Astrocyte (in vitro differentiated cells and primary cell): ENCODE measurements around the gene PLCH1. TPM values are rescaled to one million over a fixed set of nuclear protein-coding genes. Genes with fewer than 3 reads are reported as not detected.

Experiments used
- DNase-seq: peaks from one replicate; pipeline ENCODE4 v3.0.0-alpha.2; 2010; ENCODE audit warnings: low read depth
- FAIRE-seq: peaks from 2 replicates; lab custom pipeline; 2011; peaks lifted over from hg19 to GRCh38; lab: Jason Lieb, UNC
- H2AFZ ChIP-seq: 2 replicates; pipeline ENCODE4 v1.6.0; 2012; ENCODE audit warnings: low read depth, low read length, inconsistent platforms
- H3K27ac ChIP-seq: 2 replicates; pipeline ENCODE4 v1.5.1; 2011; ENCODE audit warnings: low read depth, low read length, inconsistent platforms
- H3K27me3 ChIP-seq: 2 replicates; pipeline ENCODE4 v1.6.0; 2011; ENCODE audit warnings: low read length, inconsistent platforms; ENCODE audit not compliant: insufficient read depth
- H3K36me3 ChIP-seq: 2 replicates; pipeline ENCODE4 v1.5.1; 2011; ENCODE audit warnings: low read length, inconsistent platforms; ENCODE audit not compliant: insufficient read depth
- H3K4me1 ChIP-seq: 2 replicates; pipeline ENCODE4 v1.5.1; 2011; ENCODE audit warnings: low read length, inconsistent platforms; ENCODE audit not compliant: insufficient read depth
- H3K4me2 ChIP-seq: 2 replicates; pipeline ENCODE4 v1.6.0; 2012; ENCODE audit warnings: low read length, inconsistent platforms
- H3K4me3 ChIP-seq: 2 replicates; pipeline ENCODE4 v1.5.1; 2011; ENCODE audit warnings: low read depth, mild to moderate bottlenecking, low read length, inconsistent platforms; ENCODE audit not compliant: insufficient read depth
- H3K79me2 ChIP-seq: 2 replicates; pipeline ENCODE4 v1.6.0; 2012; ENCODE audit warnings: mild to moderate bottlenecking, low read length, inconsistent platforms; ENCODE audit not compliant: insufficient read depth
- H3K9ac ChIP-seq: 2 replicates; pipeline ENCODE4 v1.6.0; 2012; ENCODE audit warnings: mild to moderate bottlenecking, low read length, inconsistent platforms
- H3K9me3 ChIP-seq: 2 replicates; pipeline ENCODE4 v1.5.1; 2012; ENCODE audit warnings: low read depth, mild to moderate bottlenecking, low read length, inconsistent platforms; ENCODE audit not compliant: insufficient read depth
- H4K20me1 ChIP-seq: 2 replicates; pipeline ENCODE4 v1.6.0; 2012; ENCODE audit warnings: low read length, inconsistent platforms; ENCODE audit not compliant: insufficient read depth
- H3K27ac Mint-ChIP-seq: one replicate; pipeline ENCODE4 v1.8.0; 2021; ENCODE audit warnings: mild to moderate bottlenecking, mixed read lengths; ENCODE audit not compliant: unreplicated experiment
- H3K27me3 Mint-ChIP-seq: one replicate; pipeline ENCODE4 v1.8.0; 2021; ENCODE audit warnings: low read depth, mixed read lengths; ENCODE audit not compliant: unreplicated experiment
- H3K36me3 Mint-ChIP-seq: one replicate; pipeline ENCODE4 v1.8.0; 2021; ENCODE audit warnings: low read depth, mixed read lengths; ENCODE audit not compliant: unreplicated experiment
- H3K4me1 Mint-ChIP-seq: one replicate; pipeline ENCODE4 v1.8.0; 2021; ENCODE audit warnings: low read depth, mixed read lengths; ENCODE audit not compliant: unreplicated experiment
- H3K4me3 Mint-ChIP-seq: one replicate; pipeline ENCODE4 v1.8.0; 2021; ENCODE audit warnings: mild to moderate bottlenecking, moderate library complexity, mixed read lengths; ENCODE audit not compliant: unreplicated experiment
- H3K9me3 Mint-ChIP-seq: one replicate; pipeline ENCODE4 v1.8.0; 2021; ENCODE audit warnings: mild to moderate bottlenecking, mixed read lengths; ENCODE audit not compliant: unreplicated experiment
- CTCF ChIP-seq: IDR thresholded peaks from 2 replicates; pipeline ENCODE4 v1.5.1; 2011; ENCODE audit warnings: low read depth, mild to moderate bottlenecking, inconsistent platforms, low read length, moderate library complexity; ENCODE audit not compliant: insufficient read depth
- EZH2 ChIP-seq: IDR thresholded peaks from 2 replicates; pipeline ENCODE4 v1.6.1; 2012; ENCODE audit warnings: mild to moderate bottlenecking, low read length, inconsistent platforms; ENCODE audit not compliant: insufficient read depth
- total RNA-seq: library from RNA; stranded (reverse); gene quantifications from 2 replicates; pipeline ENCODE4 v1.2.1, GENCODE V29; 2021

The PLCH1 gene
- total RNA-seq, 1 donor from 2014 or later = 1.2 TPM

- FAIRE-seq = no peak
- H3K4me3 Mint-ChIP-seq = no peak overlapping the region
These were observed 142.6 kb downstream of the PLCH1 start for GRCh38 chr3:155602307-155602706.

GRCh38 chr3:155598671-155599070 is 146.2 kb downstream of the PLCH1 start:
- Mint-ChIP-seq H3K27ac (no peak overlapping the region), H3K4me3 (no peak overlapping the region), H3K4me1 (peaks cover 2% of the 10 kb centered on the region), H3K36me3 (no peaks in the 10 kb centered on the region), H3K9me3 (no peaks in the 10 kb centered on the region), H3K27me3 (no peaks in the 10 kb centered on the region)
- FAIRE-seq (no peak), DNase-seq (no peak)
- TF ChIP-seq CTCF (no peak), EZH2 (no peak)
- no peaks in the 10 kb centered on the region for H4K20me1 ChIP-seq
- H3K79me2 ChIP-seq = no peaks in the 10 kb centered on the region
- no peak overlapping the region for H3K4me3 ChIP-seq
- H3K36me3 ChIP-seq = no peaks in the 10 kb centered on the region
- no peak overlapping the region for H3K9ac ChIP-seq
- H2AFZ ChIP-seq = no peak overlapping the region
- H3K4me2 ChIP-seq = no peak overlapping the region
- no peak overlapping the region for H3K27ac ChIP-seq
- H3K4me1 ChIP-seq = no peaks in the 10 kb centered on the region
- no peaks in the 10 kb centered on the region for H3K9me3 ChIP-seq
- H3K27me3 ChIP-seq = no peaks in the 10 kb centered on the region

More at GRCh38 chr3:155602307-155602706, 142.6 kb downstream of the PLCH1 start:
- Histone ChIP-seq H3K9me3 (no peaks in the 10 kb centered on the region), H3K27me3 (no peaks in the 10 kb centered on the region), H3K4me2 (no peak overlapping the region), H3K27ac (no peak overlapping the region), H3K79me2 (no peaks in the 10 kb centered on the region), H2AFZ (no peak overlapping the region), H3K36me3 (no peaks in the 10 kb centered on the region), H3K4me3 (no peak overlapping the region), H4K20me1 (no peaks in the 10 kb centered on the region), H3K9ac (no peak overlapping the region), H3K4me1 (no peaks in the 10 kb centered on the region)
- no peaks in the 10 kb centered on the region for H3K9me3 Mint-ChIP-seq
- DNase-seq = no peak
- H3K4me1 Mint-ChIP-seq = peaks cover 2% of the 10 kb centered on the region
- TF ChIP-seq EZH2 = no peak
- no peak for TF ChIP-seq CTCF
- H3K27ac Mint-ChIP-seq = no peak overlapping the region
- H3K36me3 Mint-ChIP-seq = no peaks in the 10 kb centered on the region
- H3K27me3 Mint-ChIP-seq = no peaks in the 10 kb centered on the region

GRCh38 chr3:155596615-155597014 is 148.3 kb downstream of the PLCH1 start:
- Histone ChIP-seq H3K27ac (no peak overlapping the region), H3K36me3 (no peaks in the 10 kb centered on the region), H3K4me3 (no peak overlapping the region), H3K4me1 (no peaks in the 10 kb centered on the region), H3K9ac (no peak overlapping the region), H3K79me2 (no peaks in the 10 kb centered on the region), H3K4me2 (no peak overlapping the region), H2AFZ (no peak overlapping the region), H3K9me3 (no peaks in the 10 kb centered on the region), H4K20me1 (no peaks in the 10 kb centered on the region), H3K27me3 (no peaks in the 10 kb centered on the region)
- TF ChIP-seq EZH2 = no peak
- no peak for TF ChIP-seq CTCF
- no peaks in the 10 kb centered on the region for H3K9me3 Mint-ChIP-seq
- H3K36me3 Mint-ChIP-seq = no peaks in the 10 kb centered on the region
- H3K4me1 Mint-ChIP-seq = peaks cover 2% of the 10 kb centered on the region
- no peaks in the 10 kb centered on the region for H3K27me3 Mint-ChIP-seq
- FAIRE-seq = no peak
- H3K27ac Mint-ChIP-seq = no peak overlapping the region
- DNase-seq = no peak
- no peak overlapping the region for H3K4me3 Mint-ChIP-seq
